GM18502 (cell line): ENCODE data around the gene IL17RE.
"Not testable (repeated sequence)": the region's sequence is repeated elsewhere in the genome, so short reads cannot be mapped to it uniquely, and the experiment has no call there.

Source experiments
- ATAC-seq: cut with Tn5 transposase; IDR thresholded peaks from one replicate; pipeline ENCODE4 v1.9.1; 2021; ENCODE audit warnings: mild to moderate bottlenecking; ENCODE audit not compliant: unreplicated experiment, poor library complexity

IL17RE gene

DNA sequence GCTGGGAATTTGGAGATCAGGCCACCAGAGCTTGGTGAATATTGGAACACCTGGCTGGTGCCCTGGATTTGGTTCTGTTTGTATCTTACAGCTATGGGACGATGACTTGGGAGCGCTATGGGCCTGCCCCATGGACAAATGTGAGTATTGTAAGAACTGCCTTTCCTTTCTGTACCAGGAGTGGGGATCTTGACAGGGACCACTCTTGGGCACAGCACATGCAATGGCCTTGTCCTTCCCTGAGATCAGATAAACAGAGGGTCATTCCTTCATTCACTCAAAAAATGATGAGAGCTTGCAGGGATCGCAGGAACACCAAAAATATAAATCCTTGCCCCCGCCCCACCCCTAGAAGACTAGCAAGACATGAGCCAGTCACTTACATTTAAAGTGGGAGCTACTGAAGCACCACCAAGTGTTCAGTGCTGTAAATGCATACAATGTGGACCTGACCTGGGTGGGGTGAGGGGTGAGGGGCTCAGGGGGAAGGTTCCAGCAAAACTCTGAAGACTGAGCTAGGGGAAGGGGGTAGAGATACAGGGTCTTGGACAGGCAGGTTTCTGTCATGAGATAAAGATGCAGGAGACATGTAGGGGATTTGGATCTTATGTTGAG, 28.3 kb downstream of the IL17RE start:
- no peak for ATAC-seq

DNA sequence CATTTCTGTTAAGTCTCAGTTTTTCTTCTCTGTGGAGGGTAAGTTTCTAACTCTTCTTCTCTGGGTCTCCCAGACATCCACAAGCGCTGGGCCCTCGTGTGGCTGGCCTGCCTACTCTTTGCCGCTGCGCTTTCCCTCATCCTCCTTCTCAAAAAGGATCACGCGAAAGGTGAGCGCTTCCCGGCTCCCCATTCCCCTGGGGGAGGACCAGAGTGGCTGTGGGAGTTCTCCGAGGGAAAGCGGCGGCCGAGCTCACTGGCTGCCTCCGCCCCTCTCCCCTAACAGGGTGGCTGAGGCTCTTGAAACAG, 29.8 kb downstream of the IL17RE start:
- ATAC-seq: no peak

GRCh38 chr3:9932843-9933560, 30.4 kb downstream of the IL17RE start:
- peak; percentile 59 for ATAC-seq

DNA sequence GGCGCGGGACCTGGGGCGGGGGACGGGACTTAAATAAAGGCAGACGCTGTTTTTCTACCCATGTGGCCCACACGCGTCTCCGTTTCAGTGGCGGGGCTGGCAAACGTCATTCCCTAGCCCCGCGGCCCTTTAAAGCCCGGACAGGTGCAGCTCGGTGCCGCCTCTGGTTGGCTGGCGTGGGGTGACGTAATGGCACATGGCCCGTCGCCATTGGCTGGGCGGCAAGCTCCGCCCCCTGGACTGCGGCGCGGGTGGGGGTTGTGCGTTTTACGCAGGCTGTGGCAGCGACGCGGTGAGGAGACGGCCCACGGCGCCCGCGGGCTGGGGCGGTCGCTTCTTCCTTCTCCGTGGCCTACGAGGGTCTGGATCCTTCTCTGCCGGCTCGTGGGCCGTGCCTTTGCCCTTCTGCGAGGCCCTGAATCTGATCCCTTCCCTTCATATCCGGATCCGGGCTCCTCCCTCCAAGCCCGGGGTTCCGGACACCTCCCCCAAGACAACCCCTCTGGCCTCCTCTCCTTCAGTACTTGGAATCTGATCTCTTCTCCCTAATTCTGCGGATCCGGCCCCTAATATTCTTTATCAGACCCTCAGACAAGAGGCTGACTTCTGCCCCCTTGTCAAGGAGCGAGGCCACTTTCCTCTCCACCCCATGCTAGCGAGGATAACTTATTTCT, 31.1 kb downstream of the IL17RE start, which contains the start of gene CRELD1:
CRELD1 (plus strand) TSS at position 274 of the 674 bp plus-strand sequence. CDS start 605 bp downstream, outside the sequence.
- ATAC-seq: peak; percentile 91

- ATAC-seq: peak; percentile 1
Measured at GRCh38 chr3:9934235-9934621, 31.6 kb downstream of the IL17RE start.

GRCh38 chr3:9934993-9935392, 32.3 kb downstream of the IL17RE start:
- ATAC-seq: no peak

DNA sequence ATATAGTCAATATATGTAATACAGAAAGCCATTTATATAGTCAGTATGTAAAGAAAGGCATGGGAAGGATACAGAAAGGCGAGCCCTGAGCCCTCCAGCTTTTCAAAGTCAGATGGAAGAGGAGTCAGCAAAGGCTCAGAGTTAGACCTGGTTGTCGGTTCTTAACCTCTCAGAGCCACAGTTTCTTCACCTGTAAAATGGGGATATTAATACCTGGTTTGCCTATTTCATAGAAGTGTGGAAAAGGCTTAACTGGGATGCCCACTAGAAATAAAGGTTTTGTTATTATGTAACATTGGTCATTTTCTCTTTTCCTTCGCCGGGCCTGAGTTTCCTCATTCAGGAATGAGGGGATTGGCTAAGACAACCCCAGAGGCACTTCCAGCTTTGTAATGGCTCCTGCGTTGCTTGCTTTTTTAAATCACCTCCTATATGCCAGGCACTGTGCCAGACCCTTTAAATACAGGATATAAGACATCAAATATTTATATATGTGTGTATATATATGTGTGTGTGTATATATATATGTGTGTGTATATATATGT, 33.4 kb downstream of the IL17RE start:
- ATAC-seq: no peak

GRCh38 chr3:9937486-9938238, 35.0 kb downstream of the IL17RE start:
- no peak for ATAC-seq

GRCh38 chr3:9938966-9939365, 36.3 kb downstream of the IL17RE start:
- ATAC-seq: no peak

DNA sequence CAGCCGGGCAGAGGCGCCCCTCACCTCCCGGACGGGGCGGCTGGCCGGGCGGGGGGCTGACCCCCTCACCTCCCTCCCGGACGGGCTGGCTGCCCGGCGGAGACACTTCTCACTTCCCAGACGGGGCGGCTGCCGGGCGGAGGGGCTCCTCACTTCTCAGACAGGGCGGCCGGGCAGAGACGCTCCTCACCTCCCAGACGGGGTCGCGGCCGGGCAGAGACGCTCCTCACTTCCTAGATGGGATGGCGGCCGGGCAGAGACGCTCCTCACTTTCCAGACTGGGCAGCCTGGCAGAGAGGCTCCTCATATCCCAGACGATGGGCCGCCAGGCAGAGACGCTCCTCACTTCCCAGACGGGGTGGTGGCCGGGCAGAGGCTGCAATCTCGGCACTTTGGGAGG, 37.3 kb downstream of the IL17RE start:
- not testable (repeated sequence) for ATAC-seq

- no peak for ATAC-seq
Measured at GRCh38 chr3:9940746-9941145, 38.1 kb downstream of the IL17RE start.

GRCh38 chr3:9942164-9942563, 39.5 kb downstream of the IL17RE start:
- no peak for ATAC-seq

DNA sequence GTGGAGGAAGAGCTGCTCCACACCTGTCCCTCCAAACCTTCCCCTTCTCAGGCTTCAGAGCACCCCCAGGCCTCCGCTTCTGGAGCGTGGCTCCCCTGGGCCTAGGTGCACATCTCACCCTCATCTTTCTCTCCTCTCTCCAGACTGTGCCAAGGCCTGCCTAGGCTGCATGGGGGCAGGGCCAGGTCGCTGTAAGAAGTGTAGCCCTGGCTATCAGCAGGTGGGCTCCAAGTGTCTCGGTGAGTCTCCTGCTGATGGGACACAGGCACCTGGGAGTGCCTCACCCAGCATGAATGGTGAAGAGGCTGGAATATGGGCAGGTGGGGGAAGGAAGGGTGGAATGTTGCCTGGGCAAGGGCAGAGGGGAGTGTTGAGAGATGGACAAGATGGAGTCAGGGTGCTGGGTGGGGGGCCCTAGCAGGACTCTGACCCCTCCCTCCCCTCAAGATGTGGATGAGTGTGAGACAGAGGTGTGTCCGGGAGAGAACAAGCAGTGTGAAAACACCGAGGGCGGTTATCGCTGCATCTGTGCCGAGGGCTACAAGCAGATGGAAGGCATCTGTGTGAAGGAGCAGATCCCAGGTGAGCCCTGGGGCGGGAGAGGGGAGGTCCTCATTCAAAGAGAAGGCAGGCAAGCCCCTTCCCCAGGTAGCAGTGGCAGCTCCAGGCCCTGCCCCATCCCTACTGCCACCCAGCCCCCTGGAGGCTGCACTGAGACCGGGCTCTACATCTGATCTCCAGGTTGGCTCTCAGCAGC, 40.5 kb downstream of the IL17RE start:
- ATAC-seq: no peak

DNA sequence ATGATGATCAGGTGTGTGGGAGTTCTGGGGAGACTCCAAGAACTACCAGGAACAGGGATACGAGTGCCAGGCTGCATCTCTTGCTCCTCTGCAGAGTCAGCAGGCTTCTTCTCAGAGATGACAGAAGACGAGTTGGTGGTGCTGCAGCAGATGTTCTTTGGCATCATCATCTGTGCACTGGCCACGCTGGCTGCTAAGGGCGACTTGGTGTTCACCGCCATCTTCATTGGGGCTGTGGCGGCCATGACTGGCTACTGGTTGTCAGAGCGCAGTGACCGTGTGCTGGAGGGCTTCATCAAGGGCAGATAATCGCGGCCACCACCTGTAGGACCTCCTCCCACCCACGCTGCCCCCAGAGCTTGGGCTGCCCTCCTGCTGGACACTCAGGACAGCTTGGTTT, 41.6 kb downstream of the IL17RE start:
- no peak for ATAC-seq

- no peak for ATAC-seq
Measured at GRCh38 chr3:9945358-9945757, 42.7 kb downstream of the IL17RE start.

- ATAC-seq: no peak
Measured at GRCh38 chr3:9946112-9947024, 43.7 kb downstream of the IL17RE start.

- no peak for ATAC-seq
Measured at GRCh38 chr3:9947025-9947995, 44.7 kb downstream of the IL17RE start.

DNA sequence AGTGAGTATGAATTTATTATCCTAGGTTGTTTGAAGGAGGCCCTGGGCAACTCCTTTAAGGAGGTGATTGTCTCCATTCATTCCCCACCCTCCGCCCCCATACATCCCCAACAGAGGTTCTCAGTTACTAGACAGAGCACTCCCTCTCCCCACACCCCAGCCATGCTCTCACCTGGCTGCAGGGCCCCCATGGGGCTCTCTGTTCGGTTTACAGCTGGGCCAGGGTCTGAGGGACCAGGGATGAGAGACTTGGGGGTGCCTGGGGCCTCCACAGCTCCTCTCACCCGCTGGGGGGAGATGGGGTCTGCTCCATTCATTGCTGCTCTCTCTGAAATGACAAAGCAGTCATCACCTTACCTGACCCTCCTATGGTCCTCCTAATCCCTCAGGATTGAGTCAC, 45.9 kb downstream of the IL17RE start:
- no peak for ATAC-seq
